ENCODE measurements around the gene TRNP1. TPM values are rescaled to one million over a fixed set of nuclear protein-coding genes. Genes with fewer than 3 reads are reported as not detected.

The TRNP1 gene
- total and polyA plus RNA-seq, 10 of the 15 experiments (the other 5 are each of a cell fraction or from before 2014, with no cell fraction given): 0.13 TPM; not detected in 9

DNA sequence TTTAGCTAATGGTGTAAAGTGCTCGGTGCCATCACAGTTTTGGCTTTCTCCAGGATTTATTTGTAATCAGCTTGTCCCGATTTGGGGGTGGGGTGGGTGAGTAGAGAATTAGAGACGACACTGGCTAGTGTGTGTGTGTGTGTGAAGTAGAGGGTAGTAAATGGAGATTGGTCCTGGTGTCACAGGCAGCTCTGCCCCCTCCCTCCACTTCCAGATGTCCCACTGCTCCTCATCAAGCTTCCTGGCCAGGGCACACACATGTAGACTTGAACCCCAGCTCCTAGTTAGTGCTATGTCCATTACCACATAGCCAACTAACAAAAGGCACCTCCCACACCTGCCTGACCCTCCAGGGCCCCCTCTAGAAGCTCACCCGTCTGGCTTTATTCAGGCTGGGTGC is 3.2 kb downstream of the TRNP1 start (continued):
- TF ChIP-seq, protein P1, sequence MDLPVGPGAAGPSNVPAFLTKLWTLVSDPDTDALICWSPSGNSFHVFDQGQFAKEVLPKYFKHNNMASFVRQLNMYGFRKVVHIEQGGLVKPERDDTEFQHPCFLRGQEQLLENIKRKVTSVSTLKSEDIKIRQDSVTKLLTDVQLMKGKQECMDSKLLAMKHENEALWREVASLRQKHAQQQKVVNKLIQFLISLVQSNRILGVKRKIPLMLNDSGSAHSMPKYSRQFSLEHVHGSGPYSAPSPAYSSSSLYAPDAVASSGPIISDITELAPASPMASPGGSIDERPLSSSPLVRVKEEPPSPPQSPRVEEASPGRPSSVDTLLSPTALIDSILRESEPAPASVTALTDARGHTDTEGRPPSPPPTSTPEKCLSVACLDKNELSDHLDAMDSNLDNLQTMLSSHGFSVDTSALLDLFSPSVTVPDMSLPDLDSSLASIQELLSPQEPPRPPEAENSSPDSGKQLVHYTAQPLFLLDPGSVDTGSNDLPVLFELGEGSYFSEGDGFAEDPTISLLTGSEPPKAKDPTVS (IDR thresholded peaks at IDR 0.05; ENCODE audit: low read depth, low read length): no peak

DNA sequence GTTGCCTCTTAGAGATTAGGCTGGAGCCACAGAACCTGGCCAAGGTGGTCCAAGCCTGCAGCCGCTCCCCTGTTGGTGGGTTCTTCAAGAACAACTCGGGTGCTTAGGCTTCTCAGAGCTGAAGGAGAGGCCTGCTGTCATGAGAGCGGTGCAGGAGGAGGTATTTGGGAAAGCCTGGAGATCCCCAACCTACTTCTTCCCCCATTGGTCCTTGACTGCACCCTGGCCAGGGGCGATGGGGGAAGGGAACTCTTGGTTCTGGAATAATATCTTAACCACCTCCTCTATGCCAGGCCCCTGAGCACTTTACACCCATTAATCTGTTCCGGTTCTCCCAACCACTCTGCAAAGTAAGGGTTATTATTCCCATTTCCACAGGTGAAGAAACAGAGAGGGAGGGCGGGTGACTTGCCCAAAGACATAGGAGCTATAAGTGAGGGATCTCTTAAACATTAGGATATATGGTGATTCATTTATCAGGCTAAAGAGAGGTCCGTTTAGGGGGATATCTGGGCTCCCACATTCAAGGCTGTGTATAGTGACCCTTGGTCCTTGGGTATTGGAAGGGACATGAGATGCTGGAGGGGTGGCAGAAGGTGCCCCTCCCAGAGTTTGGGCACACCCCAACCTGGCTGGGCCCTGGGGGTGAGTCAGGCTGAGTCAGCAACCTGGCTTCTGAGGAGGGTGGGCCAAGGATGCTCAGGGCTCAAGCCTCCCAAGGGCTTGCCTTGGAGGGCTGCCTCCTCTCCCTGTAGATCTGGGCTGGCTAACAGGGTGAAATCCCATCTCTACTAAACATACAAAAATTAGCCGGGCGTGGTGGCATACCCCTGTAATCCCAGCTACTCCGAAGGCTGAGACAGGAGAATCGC is 5.2 kb downstream of the TRNP1 start:
- no peak for FAIRE-seq
- H3K4me2 ChIP-seq (ENCODE audit: control insufficient read depth, insufficient read depth): no peak overlapping the region
- no peaks in the 10 kb centered on the region for H3K36me3 ChIP-seq (ENCODE audit: control insufficient read depth in 2 of 2, insufficient read depth in 2 of 2, low read length in 1 of 2)
- H3K27ac ChIP-seq (ENCODE audit: control insufficient read depth, insufficient read depth): no peak overlapping the region
- peaks cover 2 to 8% of the 10 kb centered on the region in 2 experiments for H3K27me3 ChIP-seq (replicated peaks in 1 of 2; ENCODE audit: control insufficient read depth in 2 of 2, insufficient read depth in 2 of 2, low read length in 1 of 2)
- no peaks in the 10 kb centered on the region for H3K9me3 ChIP-seq (replicated peaks; ENCODE audit: control insufficient read depth, insufficient read depth, low read length)
- 36% methylated on average over 11 of the region's 11 CpGs for WGBS (ENCODE audit: insufficient coverage, insufficient replicate concordance, low lambda C conversion rate, missing lambda C conversion rate)
- SMC1A ChIA-PET (ENCODE audit: uncharacterized antibody, unreplicated experiment): interaction anchor here (0.6 to 3.7 kb wide), 7 partner anchors 19 to 99 kb away, joined by 3 to 43 read pairs (median 3); no protein-coding TSS in a partner anchor
- RAD21 ChIA-PET (ENCODE audit: unreplicated experiment): interaction anchor here (2.6 to 4.0 kb wide), 2 partner anchors 46 to 99 kb away, joined by 30 to 57 read pairs; no protein-coding TSS in a partner anchor
- ATAC-seq: no peak
- no peak overlapping the region for H3K9ac ChIP-seq (ENCODE audit: control insufficient read depth, insufficient read depth, low read length)
- CTCF ChIA-PET: interaction anchor here (0.6 to 7.0 kb wide), 22 partner anchors 10 to 1511 kb away, joined by 3 to 99 read pairs (median 5); partner anchors contain the start of gene GPATCH3
- H3K4me3 ChIP-seq: no peak overlapping the region
- intact Hi-C loops (cut with micrococcal nuclease; ENCODE audit: unreplicated experiment): loop anchor here (5.0 kb wide), 1 partner anchor 44 kb away; no protein-coding TSS in a partner anchor
- no peaks in the 10 kb centered on the region for H4K20me1 ChIP-seq (ENCODE audit: control insufficient read depth, insufficient read depth)
- no TSS peak for BruUV-seq (replicated peaks)
- peaks cover 3% of the 10 kb centered on the region for H3K4me1 ChIP-seq (ENCODE audit: control insufficient read depth, insufficient read depth, low read length)
- POLR2A ChIA-PET: no interaction called here
- in situ Hi-C loops (cut with MboI): no loop called here
- no peak overlapping the region for H2AFZ ChIP-seq (ENCODE audit: control insufficient read depth, low read depth, low read length)
- H3K79me2 ChIP-seq (ENCODE audit: control insufficient read depth, insufficient read depth, low read length): no peaks in the 10 kb centered on the region
- DNase-seq (ENCODE audit: low read depth, low spot score): no peak
- TF ChIP-seq PML (IDR thresholded peaks at IDR 0.05; ENCODE audit: low read length) (no peak), POLR2AphosphoS5 (IDR thresholded peaks at IDR 0.05; ENCODE audit: low read length) (no peak), BMI1 (IDR thresholded peaks at IDR 0.05; ENCODE audit: borderline replicate concordance) (no peak), LARP7 (IDR thresholded peaks at IDR 0.05) (no peak), ZNF207 (IDR thresholded peaks at IDR 0.05; ENCODE audit: borderline replicate concordance) (no peak), ZNF384 (IDR thresholded peaks at IDR 0.05; ENCODE audit: borderline replicate concordance, low read depth, low read length) (no peak), SPI1 (IDR thresholded peaks at IDR 0.05; ENCODE audit: borderline replicate concordance, insufficient read depth, low read depth, low read length) (no peak), RAD21 (IDR thresholded peaks at IDR 0.05; ENCODE audit: insufficient read depth, low read depth, low read length) (no peak)
- TF ChIP-seq, protein P2, sequence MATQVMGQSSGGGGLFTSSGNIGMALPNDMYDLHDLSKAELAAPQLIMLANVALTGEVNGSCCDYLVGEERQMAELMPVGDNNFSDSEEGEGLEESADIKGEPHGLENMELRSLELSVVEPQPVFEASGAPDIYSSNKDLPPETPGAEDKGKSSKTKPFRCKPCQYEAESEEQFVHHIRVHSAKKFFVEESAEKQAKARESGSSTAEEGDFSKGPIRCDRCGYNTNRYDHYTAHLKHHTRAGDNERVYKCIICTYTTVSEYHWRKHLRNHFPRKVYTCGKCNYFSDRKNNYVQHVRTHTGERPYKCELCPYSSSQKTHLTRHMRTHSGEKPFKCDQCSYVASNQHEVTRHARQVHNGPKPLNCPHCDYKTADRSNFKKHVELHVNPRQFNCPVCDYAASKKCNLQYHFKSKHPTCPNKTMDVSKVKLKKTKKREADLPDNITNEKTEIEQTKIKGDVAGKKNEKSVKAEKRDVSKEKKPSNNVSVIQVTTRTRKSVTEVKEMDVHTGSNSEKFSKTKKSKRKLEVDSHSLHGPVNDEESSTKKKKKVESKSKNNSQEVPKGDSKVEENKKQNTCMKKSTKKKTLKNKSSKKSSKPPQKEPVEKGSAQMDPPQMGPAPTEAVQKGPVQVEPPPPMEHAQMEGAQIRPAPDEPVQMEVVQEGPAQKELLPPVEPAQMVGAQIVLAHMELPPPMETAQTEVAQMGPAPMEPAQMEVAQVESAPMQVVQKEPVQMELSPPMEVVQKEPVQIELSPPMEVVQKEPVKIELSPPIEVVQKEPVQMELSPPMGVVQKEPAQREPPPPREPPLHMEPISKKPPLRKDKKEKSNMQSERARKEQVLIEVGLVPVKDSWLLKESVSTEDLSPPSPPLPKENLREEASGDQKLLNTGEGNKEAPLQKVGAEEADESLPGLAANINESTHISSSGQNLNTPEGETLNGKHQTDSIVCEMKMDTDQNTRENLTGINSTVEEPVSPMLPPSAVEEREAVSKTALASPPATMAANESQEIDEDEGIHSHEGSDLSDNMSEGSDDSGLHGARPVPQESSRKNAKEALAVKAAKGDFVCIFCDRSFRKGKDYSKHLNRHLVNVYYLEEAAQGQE (IDR thresholded peaks at IDR 0.05; ENCODE audit: low read depth, low read length): no peak
- TF ChIP-seq, protein P3, sequence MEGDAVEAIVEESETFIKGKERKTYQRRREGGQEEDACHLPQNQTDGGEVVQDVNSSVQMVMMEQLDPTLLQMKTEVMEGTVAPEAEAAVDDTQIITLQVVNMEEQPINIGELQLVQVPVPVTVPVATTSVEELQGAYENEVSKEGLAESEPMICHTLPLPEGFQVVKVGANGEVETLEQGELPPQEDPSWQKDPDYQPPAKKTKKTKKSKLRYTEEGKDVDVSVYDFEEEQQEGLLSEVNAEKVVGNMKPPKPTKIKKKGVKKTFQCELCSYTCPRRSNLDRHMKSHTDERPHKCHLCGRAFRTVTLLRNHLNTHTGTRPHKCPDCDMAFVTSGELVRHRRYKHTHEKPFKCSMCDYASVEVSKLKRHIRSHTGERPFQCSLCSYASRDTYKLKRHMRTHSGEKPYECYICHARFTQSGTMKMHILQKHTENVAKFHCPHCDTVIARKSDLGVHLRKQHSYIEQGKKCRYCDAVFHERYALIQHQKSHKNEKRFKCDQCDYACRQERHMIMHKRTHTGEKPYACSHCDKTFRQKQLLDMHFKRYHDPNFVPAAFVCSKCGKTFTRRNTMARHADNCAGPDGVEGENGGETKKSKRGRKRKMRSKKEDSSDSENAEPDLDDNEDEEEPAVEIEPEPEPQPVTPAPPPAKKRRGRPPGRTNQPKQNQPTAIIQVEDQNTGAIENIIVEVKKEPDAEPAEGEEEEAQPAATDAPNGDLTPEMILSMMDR (IDR thresholded peaks at IDR 0.05 in 2 of 3, conservative IDR thresholded peaks at IDR 0.05 in 1 of 3; ENCODE audit: control insufficient read depth in 2 of 3, extremely low read depth in 1 of 3, insufficient read depth in 1 of 3, low read depth in 3 of 3, low read length in 3 of 3): no peak
- TF ChIP-seq, protein P1 (IDR thresholded peaks at IDR 0.05; ENCODE audit: low read depth, low read length): no peak

Data from GM12878 (cell line).